AG09319 (cell line): ENCODE results near the gene ERC2.

Experiments used
- DNase-seq: peaks from one replicate; pipeline ENCODE4 v3.0.0-alpha.2; 2010; ENCODE audit warnings: low read depth; ENCODE audit errors: extremely low read depth
- CTCF ChIP-seq: IDR thresholded peaks from 2 replicates; pipeline ENCODE4 v1.5.1; 2011; ENCODE audit warnings: low read depth, mild to moderate bottlenecking, inconsistent platforms, low read length, moderate library complexity

Gene ERC2

GRCh38 chr3:55923626-55924025, 544.6 kb downstream of the ERC2 start:
- DNase-seq, result no peak
- TF ChIP-seq CTCF, result no peak

- DNase-seq, result no peak
- no peak for TF ChIP-seq CTCF
Measured at GRCh38 chr3:55923207-55923606, 545.1 kb downstream of the ERC2 start.

- no peak for DNase-seq
- TF ChIP-seq CTCF, result no peak
Measured at GRCh38 chr3:55912880-55913279, 555.4 kb downstream of the ERC2 start.

GRCh38 chr3:55911266-55911665, 557.0 kb downstream of the ERC2 start:
- TF ChIP-seq CTCF, result no peak
- no peak for DNase-seq

GRCh38 chr3:55910543-55910942, 557.7 kb downstream of the ERC2 start:
- DNase-seq, result no peak
- TF ChIP-seq CTCF, result no peak

- TF ChIP-seq CTCF, result no peak
- no peak for DNase-seq
Measured at GRCh38 chr3:55909373-55909772, 558.9 kb downstream of the ERC2 start.

GRCh38 chr3:55907616-55908015, 560.7 kb downstream of the ERC2 start:
- no peak for TF ChIP-seq CTCF
- no peak for DNase-seq
